H54 (cell line): ENCODE results near the gene ABCA2.
A peak's percentile ranks its signal among the peaks of the same experiment; 100 is the strongest.

Source experiments
- DNase-seq: peaks from one replicate; pipeline ENCODE4 v3.0.0; 2011; ENCODE audit warnings: low spot score, mixed read lengths; ENCODE audit not compliant: insufficient read length
- FAIRE-seq: peaks from 3 replicates; lab custom pipeline; 2011; peaks lifted over from hg19 to GRCh38; lab: Jason Lieb, UNC
- POLR2A ChIP-seq: IDR thresholded peaks from 2 replicates; pipeline ENCODE4 v1.6.1; 2011; ENCODE audit warnings: low read depth, mild to moderate bottlenecking, low read length

ABCA2 gene

DNA sequence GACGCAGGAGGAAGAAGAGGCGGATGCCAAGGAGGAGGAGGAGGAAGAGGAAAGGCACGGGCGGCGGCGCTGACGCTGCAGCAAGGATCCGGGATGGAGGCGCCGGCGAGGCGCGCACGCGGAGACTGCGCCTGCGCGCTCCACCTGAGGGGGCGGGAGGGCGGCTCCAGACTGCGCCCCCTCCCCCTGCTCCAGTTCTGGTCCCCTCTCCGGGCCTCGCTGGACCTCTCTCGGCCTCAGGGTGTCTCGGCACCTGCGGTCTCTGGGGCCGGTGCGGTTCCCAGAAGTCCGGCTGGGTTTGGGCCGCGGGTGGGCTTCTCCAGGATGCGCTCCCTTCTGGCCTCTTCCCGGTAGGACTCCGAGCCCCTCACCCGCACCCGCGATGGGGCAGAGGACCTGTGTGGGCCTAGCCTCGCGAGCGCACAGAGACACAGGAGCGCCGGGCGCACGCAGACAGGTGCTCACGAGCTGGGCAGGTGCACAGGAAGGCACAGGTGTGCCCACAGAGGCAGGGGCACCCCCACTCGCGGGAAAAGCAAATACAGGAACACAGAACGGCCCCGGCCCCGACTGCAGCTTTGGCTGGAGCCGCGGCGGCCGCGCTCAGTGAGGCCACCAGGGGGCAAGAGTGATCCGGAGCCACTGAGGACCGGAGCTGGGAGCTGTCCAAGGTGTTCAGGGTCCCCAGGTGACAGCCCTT is 18.2 kb upstream of the ABCA2 start, which contains the start of gene NPDC1:
NPDC1 (minus strand) TSS at position 90 of the 700 bp plus-strand sequence. CDS start 188 bp downstream, outside the sequence.
- peak; percentile 69; the same call in 1 of the 2 replicates for TF ChIP-seq POLR2A
- FAIRE-seq, result no peak
- DNase-seq, result peak; percentile 100

DNA sequence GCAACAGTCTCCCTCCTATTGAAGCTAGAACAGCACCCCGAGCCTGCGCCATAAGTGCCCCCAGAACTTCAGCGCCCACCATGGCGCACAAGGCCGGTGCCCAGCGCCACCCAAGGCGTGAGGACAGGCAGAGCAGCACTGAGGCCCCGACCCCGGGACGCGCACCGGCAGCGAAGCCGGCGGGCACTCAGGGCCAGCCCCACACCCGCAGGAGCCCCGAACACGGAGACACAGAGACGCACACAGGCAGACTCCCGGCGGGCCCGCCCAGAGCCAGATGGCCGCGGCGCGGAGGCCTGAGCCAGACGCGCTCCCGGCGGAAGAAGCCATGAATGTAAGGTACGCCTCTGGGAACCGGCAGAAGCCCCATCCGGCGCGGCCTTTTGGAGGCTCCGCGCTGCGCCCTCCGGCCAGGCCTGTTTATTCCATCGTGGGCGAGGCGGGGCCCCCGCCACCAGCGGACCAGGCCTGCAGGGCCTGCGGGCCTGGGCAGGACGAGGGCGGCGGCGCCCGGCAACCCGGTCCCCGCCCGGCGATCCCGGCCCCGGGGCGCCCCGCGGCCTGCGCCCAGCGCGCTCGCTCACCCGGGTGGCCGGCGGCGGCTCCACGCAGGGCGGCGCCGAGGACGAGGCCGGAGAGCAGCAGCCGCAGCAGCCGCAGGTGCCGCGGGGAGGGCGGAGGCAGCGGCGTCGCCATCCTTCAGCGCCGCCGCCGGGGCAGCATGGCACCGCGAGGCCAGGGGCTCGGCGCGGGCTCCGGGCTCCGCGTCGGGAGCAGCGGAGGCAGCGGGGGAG is 17.5 kb upstream of the ABCA2 start:
- no peak for TF ChIP-seq POLR2A
- FAIRE-seq, result no peak
- DNase-seq, result peak; percentile 89

DNA sequence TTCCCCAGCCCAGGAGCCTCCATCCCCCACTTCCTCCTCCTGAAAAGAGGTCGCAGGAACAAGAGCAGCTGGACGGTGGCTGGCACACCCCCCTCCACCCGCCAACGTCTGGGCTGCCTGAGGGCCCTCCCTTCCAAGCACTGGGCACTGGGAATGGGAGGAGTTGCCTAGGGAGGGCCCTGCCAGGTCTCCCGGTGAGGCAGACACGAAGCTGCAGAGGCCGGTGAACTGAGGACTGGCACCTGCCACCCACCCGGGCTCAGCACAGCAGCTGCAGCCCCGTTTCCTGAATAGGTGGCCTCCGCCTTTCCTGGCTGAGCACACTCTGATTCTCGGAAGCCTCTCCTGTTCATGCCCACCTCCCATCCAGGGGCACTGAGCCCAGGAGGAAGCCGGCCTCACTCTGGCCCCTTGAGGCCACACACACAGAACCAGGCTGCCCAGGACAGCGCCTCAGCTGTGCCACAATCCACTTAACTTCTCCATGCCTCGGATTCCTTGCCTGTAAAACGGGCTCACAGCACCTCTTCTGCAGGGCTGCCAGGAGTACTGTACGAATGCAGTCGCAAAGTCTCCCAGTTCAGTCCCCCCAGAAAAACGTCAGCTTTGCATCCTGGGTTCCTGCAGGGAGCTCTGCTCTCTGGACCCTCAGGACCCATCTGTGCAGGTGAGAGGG is 16.6 kb upstream of the ABCA2 start:
- FAIRE-seq, result no peak

DNA sequence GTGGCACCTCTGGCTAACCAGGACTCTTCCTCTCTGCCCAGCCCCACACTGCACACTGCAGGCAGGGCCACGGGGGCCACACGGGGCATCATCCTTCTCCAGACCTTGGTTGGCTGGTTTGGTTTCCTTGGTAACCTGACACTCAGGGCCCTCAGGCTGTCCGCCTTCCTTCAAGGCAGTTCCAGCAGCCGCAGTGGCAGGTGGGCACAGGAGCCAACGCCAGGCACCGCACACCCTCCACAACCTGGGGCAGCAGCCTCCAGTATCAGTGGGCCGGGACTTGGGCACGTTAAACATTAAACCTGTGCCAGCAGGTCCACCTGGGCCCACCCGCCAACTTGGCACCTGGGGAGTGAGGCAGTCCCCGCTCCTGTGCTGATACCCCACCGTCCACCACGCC is 16.0 kb upstream of the ABCA2 start:
- no peak for TF ChIP-seq POLR2A
- DNase-seq (no peak), FAIRE-seq (no peak)

More for the DNA sequence above, 16.6 kb upstream of the ABCA2 start:
- TF ChIP-seq POLR2A, result no peak; the same call in 1 of the 2 replicates
- peak; percentile 82 for DNase-seq

DNA sequence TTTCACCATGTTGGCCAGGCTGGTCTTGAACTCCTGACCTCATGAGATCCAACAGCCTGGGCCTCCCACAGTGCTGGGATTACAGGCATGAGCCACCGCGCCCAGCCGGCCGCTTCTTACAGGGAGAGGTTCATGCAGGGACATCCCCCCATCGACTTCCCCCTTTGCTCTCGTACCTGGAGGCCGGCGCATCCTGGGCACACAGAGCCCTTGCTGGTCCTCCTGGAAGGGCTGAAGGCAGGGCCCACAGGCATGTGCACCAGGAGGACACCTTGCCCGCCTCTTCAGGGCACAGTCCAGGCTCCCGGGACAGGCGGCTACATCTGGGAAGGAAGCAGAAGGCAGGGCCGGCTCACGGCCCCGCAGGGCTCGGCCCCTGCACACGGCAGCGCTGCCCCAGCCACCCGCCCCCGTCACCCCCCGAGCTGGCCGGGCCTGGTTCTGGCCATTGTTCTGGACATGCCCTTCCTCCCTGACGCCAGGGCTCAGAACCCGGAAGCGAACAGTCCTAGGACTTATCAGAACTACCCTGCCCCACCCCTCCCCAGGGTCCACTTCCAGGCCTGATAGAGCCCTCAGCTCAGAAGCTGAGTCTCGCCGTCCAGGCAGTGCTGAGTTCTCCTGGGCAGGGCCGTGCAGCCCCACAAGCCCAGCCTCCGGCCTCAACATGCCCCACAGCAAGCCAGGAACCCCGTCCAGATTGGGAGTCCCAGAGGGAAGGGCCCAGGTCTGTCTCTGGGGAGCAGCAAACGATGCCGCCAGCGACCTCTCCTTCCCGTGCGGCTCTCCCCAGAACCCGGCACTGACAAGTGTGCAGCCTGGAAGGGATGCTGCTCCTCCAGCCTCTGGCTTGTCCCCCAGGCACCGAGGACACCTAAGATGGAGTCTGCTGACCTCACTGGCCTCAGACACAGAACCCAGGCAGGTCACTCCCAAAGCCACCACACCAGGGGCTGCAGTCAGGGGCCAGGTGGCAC is 15.0 kb upstream of the ABCA2 start:
- no peak for TF ChIP-seq POLR2A
- DNase-seq, result no peak
- FAIRE-seq, result no peak

DNA sequence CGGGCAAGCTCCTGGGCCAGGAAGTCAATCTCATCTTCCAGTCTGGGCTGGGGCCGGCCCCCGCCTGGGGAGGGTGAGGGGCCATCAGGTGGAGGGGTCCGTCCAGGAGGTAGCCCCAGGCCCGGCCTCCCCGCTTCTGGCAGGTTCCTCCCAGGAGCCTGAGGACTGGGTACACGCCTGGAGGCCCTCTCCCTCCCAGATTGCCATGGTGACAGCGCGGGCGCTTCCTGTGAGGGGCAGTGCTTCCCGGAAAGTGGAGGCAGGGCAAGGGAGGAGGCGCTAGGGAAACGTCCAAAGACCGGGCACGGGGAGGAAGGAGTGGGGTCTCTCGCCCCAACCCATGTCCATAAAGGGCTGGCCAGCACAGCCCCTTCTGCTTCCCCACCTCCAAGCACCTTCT is 13.1 kb upstream of the ABCA2 start:
- FAIRE-seq (no peak), DNase-seq (no peak)
- no peak for TF ChIP-seq POLR2A

DNA sequence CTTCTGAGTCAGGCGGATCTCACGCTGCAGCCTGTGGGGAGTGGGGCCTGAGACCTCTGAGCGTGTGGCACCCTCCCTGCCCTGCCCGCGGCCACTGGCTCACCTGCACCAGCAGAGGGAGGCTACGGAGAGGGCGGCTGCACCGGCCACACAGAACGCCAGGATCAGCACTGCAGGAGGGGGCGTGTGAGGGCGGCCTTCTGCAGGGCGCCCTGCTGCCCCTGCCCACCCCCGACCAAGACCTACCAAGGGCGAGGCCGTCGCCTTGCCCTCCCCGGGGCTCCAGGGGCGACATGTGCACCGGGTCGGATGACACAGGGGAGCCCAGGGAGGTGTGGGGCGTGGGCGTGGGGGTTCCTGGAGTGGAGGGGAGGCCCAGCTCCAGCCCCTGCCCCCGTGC is 12.5 kb upstream of the ABCA2 start:
- no peak for DNase-seq
- no peak for FAIRE-seq
- TF ChIP-seq POLR2A, result no peak

DNA sequence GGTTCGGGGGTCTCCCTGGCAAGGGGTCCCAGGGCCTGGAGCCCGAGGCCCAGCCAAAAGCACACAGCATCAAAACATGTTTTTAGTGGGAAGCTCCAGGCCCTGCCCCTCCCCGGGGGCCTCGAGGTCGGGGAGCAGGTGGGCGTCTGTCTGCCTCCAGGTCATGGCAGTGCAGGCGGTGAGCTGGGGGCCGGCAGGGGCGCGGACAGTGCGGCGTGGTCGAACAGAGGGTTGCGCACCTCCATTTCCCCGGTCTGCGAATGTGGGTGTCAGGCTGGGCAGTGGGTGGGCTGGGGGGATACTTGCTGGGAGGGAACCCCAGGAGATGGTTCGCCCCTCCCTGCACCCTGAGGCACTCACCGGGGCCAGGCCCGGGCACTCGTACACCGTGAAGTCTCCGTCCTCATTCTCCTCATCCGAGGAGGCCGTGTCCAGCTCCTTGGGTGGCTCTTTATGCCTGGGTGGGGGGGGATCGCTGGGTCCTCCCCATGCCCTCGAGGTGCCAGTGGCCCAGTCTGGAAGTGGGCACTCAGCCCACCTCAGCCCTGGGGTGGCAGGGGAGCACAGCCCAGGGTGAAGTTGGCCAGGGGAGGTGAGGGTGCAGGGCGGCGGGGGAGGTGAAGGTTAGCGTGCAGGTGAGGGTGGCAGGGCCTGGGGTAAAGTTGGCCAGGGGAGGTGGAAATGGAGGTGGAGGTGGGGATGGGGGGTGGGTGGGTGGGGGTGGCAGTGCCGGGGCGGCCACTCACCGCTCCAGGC is 11.8 kb upstream of the ABCA2 start:
- FAIRE-seq (no peak), DNase-seq (no peak)

DNA sequence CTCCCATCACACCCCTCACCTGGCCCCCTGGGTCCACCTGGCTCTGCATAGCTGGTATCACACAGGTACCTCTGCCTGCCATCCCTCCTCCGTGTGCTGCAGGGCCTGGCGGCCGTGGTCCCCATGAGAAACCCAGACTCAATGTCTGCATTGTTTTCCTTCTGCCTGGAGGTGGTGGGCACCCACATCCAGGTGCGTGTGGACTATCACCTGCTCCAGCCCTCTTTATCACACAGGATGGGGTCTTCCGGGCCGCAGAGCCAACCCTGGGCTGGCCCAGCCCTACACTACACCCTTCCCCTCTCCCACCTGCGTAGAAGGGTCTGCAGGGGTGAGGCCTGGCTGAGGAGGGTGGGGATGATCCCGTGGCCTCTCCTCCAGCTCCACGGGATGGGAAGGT is 10.9 kb upstream of the ABCA2 start:
- FAIRE-seq (no peak), DNase-seq (no peak)
- no peak for TF ChIP-seq POLR2A

More for the DNA sequence above, 11.8 kb upstream of the ABCA2 start:
- TF ChIP-seq POLR2A, result no peak

DNA sequence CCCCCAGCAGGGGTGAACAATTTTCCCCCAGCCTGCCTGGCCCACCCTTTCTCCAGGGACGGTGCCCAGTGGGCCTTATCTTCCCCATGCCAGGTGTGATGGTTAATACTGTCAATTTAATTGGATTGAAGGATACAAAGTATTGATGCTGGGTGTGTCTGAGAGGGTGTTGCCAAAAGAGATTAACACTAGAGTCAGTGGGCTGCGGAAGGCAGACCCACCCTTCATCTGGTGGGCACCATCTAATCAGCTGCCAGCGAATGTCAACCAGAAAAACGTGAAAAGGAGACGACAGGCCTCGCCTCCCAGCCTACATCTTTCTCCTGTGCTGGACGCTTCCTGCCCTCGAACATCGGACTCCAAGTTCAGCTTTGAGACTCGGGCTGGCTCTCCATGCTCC is 9.4 kb upstream of the ABCA2 start:
- FAIRE-seq (no peak), DNase-seq (no peak)
- no peak for TF ChIP-seq POLR2A

DNA sequence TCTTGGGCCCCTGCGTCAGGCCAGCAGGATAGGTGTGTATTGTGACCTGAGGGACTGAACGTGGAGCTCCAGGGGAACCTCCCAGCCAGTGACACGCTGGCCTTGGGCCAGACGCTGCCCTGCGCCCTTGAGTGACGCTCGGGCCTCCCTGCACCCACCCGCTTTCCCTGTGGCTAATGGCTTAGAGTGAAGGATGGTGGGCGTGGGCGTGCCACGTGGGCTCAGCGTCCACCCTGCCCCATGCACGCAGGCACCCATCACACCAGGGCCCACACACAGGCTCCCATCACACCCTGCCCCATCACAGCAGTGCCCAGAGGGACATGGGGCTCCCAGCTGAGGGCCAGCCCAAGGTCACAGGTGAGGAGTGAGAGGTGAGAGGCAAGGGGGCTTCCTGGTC is 9.0 kb upstream of the ABCA2 start:
- DNase-seq, result no peak
- FAIRE-seq, result no peak

DNA sequence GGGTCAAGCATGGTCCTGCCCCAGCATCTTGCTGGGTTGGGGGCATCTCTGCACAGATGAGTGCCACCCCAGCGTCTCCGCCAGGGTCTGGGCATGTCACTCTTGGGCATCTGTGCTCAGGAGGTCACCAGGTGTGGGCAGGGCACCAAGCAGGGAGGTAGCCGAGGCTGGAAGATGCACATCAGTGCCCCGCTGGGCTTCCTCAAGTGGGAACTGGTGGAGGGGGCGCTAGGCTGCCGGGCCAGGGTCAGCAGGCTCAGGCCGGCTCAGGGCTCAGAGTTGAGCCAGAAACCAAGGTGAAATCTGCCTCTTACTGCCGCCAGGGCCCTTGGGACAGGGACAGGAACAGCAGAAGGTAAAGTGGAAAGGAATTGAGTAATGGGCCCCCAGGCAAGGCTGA is 7.9 kb upstream of the ABCA2 start:
- no peak for FAIRE-seq
- DNase-seq, result no peak
- TF ChIP-seq POLR2A, result no peak

More for the DNA sequence above, 9.0 kb upstream of the ABCA2 start:
- TF ChIP-seq POLR2A, result 0 out of 2 replicates have a peak, but pooled peaks have one; percentile 12
